Measurements from ENCODE around the gene PCIF1.

The PCIF1 gene

GRCh38 chr20:45934586-45935415, at the start of gene PCIF1:
TSS of gene PCIF1 (plus strand) at chr20:45934683. CDS start at chr20:45939000, 4,317 bp downstream.
- peak; percentile 70 for TF ChIP-seq MYC (IDR thresholded peaks at IDR 0.05; ENCODE audit: low read depth, low read length)
- no peak for TF ChIP-seq CTCF (IDR thresholded peaks at IDR 0.05; ENCODE audit: low read depth, low read length)
- peak; percentile 92 for TF ChIP-seq MAX (IDR thresholded peaks at IDR 0.05; ENCODE audit: low read depth, low read length)
- peak; percentile 94 for TF ChIP-seq POLR2A (IDR thresholded peaks at IDR 0.05; ENCODE audit: extremely low read depth, insufficient read length)
- peak; percentile 98 for DNase-seq (ENCODE audit: low read depth)
- peak within 1 kb of the TSS; percentile 88 for H3K4me3 ChIP-seq (ENCODE audit: low read depth, low read length)

GRCh38 chr20:45886590-45887345, 47.7 kb upstream of the PCIF1 start:
- no peak for TF ChIP-seq CTCF (IDR thresholded peaks at IDR 0.05; ENCODE audit: low read depth, low read length)
- no peak for TF ChIP-seq MAX (IDR thresholded peaks at IDR 0.05; ENCODE audit: low read depth, low read length)
- TF ChIP-seq MYC (IDR thresholded peaks at IDR 0.05; ENCODE audit: low read depth, low read length), result no peak
- TF ChIP-seq POLR2A (IDR thresholded peaks at IDR 0.05; ENCODE audit: extremely low read depth, insufficient read length), result no peak
- no peak overlapping the region for H3K4me3 ChIP-seq (ENCODE audit: low read depth, low read length)
- DNase-seq (ENCODE audit: low read depth), result no peak

GRCh38 chr20:45887346-45887715, 47.2 kb upstream of the PCIF1 start, which contains the start of gene SPATA25:
TSS of gene SPATA25 (minus strand) at chr20:45887622. CDS start at chr20:45887590, 32 bp downstream.
- DNase-seq (ENCODE audit: low read depth), result no peak

GRCh38 chr20:45888681-45889080, 45.8 kb upstream of the PCIF1 start:
- no peak overlapping the region for H3K4me3 ChIP-seq (ENCODE audit: low read depth, low read length)
- DNase-seq (ENCODE audit: low read depth), result no peak
- TF ChIP-seq POLR2A (IDR thresholded peaks at IDR 0.05; ENCODE audit: extremely low read depth, insufficient read length) (no peak), MYC (IDR thresholded peaks at IDR 0.05; ENCODE audit: low read depth, low read length) (no peak), MAX (IDR thresholded peaks at IDR 0.05; ENCODE audit: low read depth, low read length) (no peak), CTCF (IDR thresholded peaks at IDR 0.05; ENCODE audit: low read depth, low read length) (no peak)

More at GRCh38 chr20:45887346-45887715, 47.2 kb upstream of the PCIF1 start, which contains the start of gene SPATA25:
- H3K4me3 ChIP-seq (ENCODE audit: low read depth, low read length), result no peak within 1 kb of the TSS
- no peak for TF ChIP-seq MYC (IDR thresholded peaks at IDR 0.05; ENCODE audit: low read depth, low read length)
- TF ChIP-seq POLR2A (IDR thresholded peaks at IDR 0.05; ENCODE audit: extremely low read depth, insufficient read length), result no peak
- TF ChIP-seq MAX (IDR thresholded peaks at IDR 0.05; ENCODE audit: low read depth, low read length), result no peak
- no peak for TF ChIP-seq CTCF (IDR thresholded peaks at IDR 0.05; ENCODE audit: low read depth, low read length)

GRCh38 chr20:45890077-45890984, 44.2 kb upstream of the PCIF1 start:
- DNase-seq (ENCODE audit: low read depth), result no peak
- TF ChIP-seq MYC (IDR thresholded peaks at IDR 0.05; ENCODE audit: low read depth, low read length) (no peak), CTCF (IDR thresholded peaks at IDR 0.05; ENCODE audit: low read depth, low read length) (no peak), POLR2A (IDR thresholded peaks at IDR 0.05; ENCODE audit: extremely low read depth, insufficient read length) (no peak), MAX (IDR thresholded peaks at IDR 0.05; ENCODE audit: low read depth, low read length) (no peak)
- H3K4me3 ChIP-seq (ENCODE audit: low read depth, low read length), result no peak overlapping the region

Data from NB4 (cell line).